Gastrocnemius medialis (tissue), 4 donors: Measurements from ENCODE around the gene LMTK2. TPM values are rescaled to one million over a fixed set of nuclear protein-coding genes. Genes with fewer than 3 reads are reported as not detected.

Source experiments
- ATAC-seq, 2 donors: fragments of 150-250 bp; one replicate each; pipeline ENCODE4 v1.9.1; 2016
- DNase-seq, 2 donors: peaks; one replicate each; pipeline ENCODE4 v3.0.0-alpha.2; 2019
- H3K27ac ChIP-seq, 4 donors: fragments of 200-600 bp; sonication (generic); 1 replicate in 1 of 4; 2 replicates in 3 of 4; pipeline ENCODE4 v1.5.1; 2016 to 2018; ENCODE audit warnings: mild to moderate bottlenecking in 2 of 4, moderate library complexity in 1 of 4
- H3K27me3 ChIP-seq, 3 donors: fragments of 200-600 bp; sonication (generic) in 2 of 3; 1 replicate in 1 of 3; 2 replicates in 2 of 3; pipeline versions ENCODE4 v1.5.1 to v1.6.0; 2016 to 2019; ENCODE audit warnings: mild to moderate bottlenecking in 1 of 3, moderate library complexity in 1 of 3
- H3K36me3 ChIP-seq, 2 donors: fragments of 200-600 bp; sonication (generic) in 1 of 2; one replicate each; pipeline ENCODE4 v1.5.1; 2017 to 2018
- H3K4me1 ChIP-seq, 2 donors: fragments of 200-600 bp; sonication (generic) in 1 of 2; one replicate each; pipeline ENCODE4 v1.5.1; 2016 to 2017; ENCODE audit warnings: mild to moderate bottlenecking in 2 of 2
- H3K4me3 ChIP-seq, 4 donors: fragments of 200-600 bp; sonication (generic) in 3 of 4; 1 replicate in 1 of 4; 2 replicates in 3 of 4; pipeline ENCODE4 v1.5.1; 2016 to 2019; ENCODE audit warnings: mild to moderate bottlenecking in 2 of 4
- H3K9me3 ChIP-seq, 3 donors: fragments of 200-600 bp; sonication (generic) in 2 of 3; 1 replicate in 1 of 3; 2 replicates in 2 of 3; pipeline ENCODE4 v1.5.1; 2016 to 2019
- CTCF ChIP-seq, 5 experiments: fragments of 450-650 bp in 3 of 5; fragments of 200-600 bp in 2 of 5; sonication (generic) in 2 of 5; IDR thresholded peaks in 4 of 5; conservative IDR thresholded peaks in 1 of 5; 1 replicate in 4 of 5; 2 replicates in 1 of 5; pipeline ENCODE4 v1.5.1; 2016 to 2019; ENCODE audit warnings: antibody characterized with exemption in 5 of 5, mild to moderate bottlenecking in 3 of 5, moderate library complexity in 3 of 5
- POLR2A ChIP-seq, 2 donors: fragments of 450-650 bp; IDR thresholded peaks; one replicate each; pipeline ENCODE4 v1.6.1; 2017; ENCODE audit warnings: antibody characterized with exemption in 2 of 2, mild to moderate bottlenecking in 2 of 2, moderate library complexity in 2 of 2
- in situ Hi-C, 4 donors: fragments of 200-750 bp; cut with MboI; loops; one replicate each; pipeline versions ENCODE4 v1.15.0 to v1.8.0; 2017; ENCODE audit warnings: low sequenced_read_pairs in 4 of 4
- intact Hi-C: fragments of 100-400 bp; cut with DNase I; formaldehyde crosslinking; loops from one replicate; pipeline ENCODE4 v1.15.1; 2023; ENCODE audit warnings: low total_unique reads
- total RNA-seq, 4 donors: library from RNA; depleted of rRNA; stranded (reverse); fragments of >200 nt; gene quantifications; one replicate each; pipeline versions ENCODE4 v1.1.0 to v1.2.3, GENCODE V29; 2016

The LMTK2 gene
- total RNA-seq, 4 donors from 2014 or later = 10.8 to 44.2 (median 17.7) TPM

GRCh38 chr7:98187138-98187502 lies 80.5 kb downstream of the LMTK2 start:
- DNase-seq (no peak), ATAC-seq (peak in 1 of 2 donors; percentile 74)
- Histone ChIP-seq H3K4me1 (peaks cover 12 to 14% of the 10 kb centered on the region in 2 donors), H3K27me3 (no peaks in the 10 kb centered on the region), H3K4me3 (no peak overlapping the region), H3K27ac (peak overlapping the region; percentile 71 to 84 (median 74)), H3K9me3 (no peaks in the 10 kb centered on the region), H3K36me3 (peaks cover 0 to 9% of the 10 kb centered on the region in 2 donors)
- intact Hi-C loops (no loop called here), in situ Hi-C loops (no loop called here)
- no peak for TF ChIP-seq POLR2A (IDR thresholded peaks at IDR 0.05)
- no peak for TF ChIP-seq CTCF (IDR thresholded peaks at IDR 0.05 in 4 of 5, conservative IDR thresholded peaks at IDR 0.05 in 1 of 5)

GRCh38 chr7:98189559-98189958 lies 82.9 kb downstream of the LMTK2 start:
- intact Hi-C loops (no loop called here), in situ Hi-C loops (no loop called here)
- ATAC-seq = no peak
- H3K36me3 ChIP-seq = peaks cover 0 to 33% of the 10 kb centered on the region in 2 donors
- no peak for TF ChIP-seq POLR2A (IDR thresholded peaks at IDR 0.05)
- no peak for TF ChIP-seq CTCF (IDR thresholded peaks at IDR 0.05 in 4 of 5, conservative IDR thresholded peaks at IDR 0.05 in 1 of 5)
- no peaks in the 10 kb centered on the region for H3K9me3 ChIP-seq
- H3K4me3 ChIP-seq = no peak overlapping the region
- peaks cover 12 to 14% of the 10 kb centered on the region in 2 donors for H3K4me1 ChIP-seq
- H3K27ac ChIP-seq = no peak overlapping the region
- DNase-seq = no peak
- no peaks in the 10 kb centered on the region for H3K27me3 ChIP-seq

GRCh38 chr7:98191668-98192431 lies 85.2 kb downstream of the LMTK2 start:
- no peak for DNase-seq
- intact Hi-C loops = no loop called here
- H3K27ac ChIP-seq = no peak overlapping the region
- H3K36me3 ChIP-seq = peaks cover 0 to 49% of the 10 kb centered on the region in 2 donors
- peaks cover 2 to 3% of the 10 kb centered on the region in 2 donors for H3K4me1 ChIP-seq
- TF ChIP-seq POLR2A (IDR thresholded peaks at IDR 0.05) = no peak
- no peak for TF ChIP-seq CTCF (IDR thresholded peaks at IDR 0.05 in 4 of 5, conservative IDR thresholded peaks at IDR 0.05 in 1 of 5)
- no peaks in the 10 kb centered on the region for H3K9me3 ChIP-seq
- ATAC-seq = no peak
- no peaks in the 10 kb centered on the region for H3K27me3 ChIP-seq
- H3K4me3 ChIP-seq = no peak overlapping the region
- in situ Hi-C loops = no loop called here

- in situ Hi-C loops = no loop called here
- Histone ChIP-seq H3K27ac (no peak overlapping the region), H3K4me1 (no peaks in the 10 kb centered on the region), H3K9me3 (no peaks in the 10 kb centered on the region), H3K36me3 (peaks cover 0 to 49% of the 10 kb centered on the region in 2 donors), H3K27me3 (no peaks in the 10 kb centered on the region), H3K4me3 (no peak overlapping the region)
- intact Hi-C loops = no loop called here
- no peak for ATAC-seq
- TF ChIP-seq POLR2A (IDR thresholded peaks at IDR 0.05) (no peak), CTCF (IDR thresholded peaks at IDR 0.05 in 4 of 5, conservative IDR thresholded peaks at IDR 0.05 in 1 of 5) (no peak)
- DNase-seq = no peak
Measured at GRCh38 chr7:98192781-98193457, 86.3 kb downstream of the LMTK2 start.
